H1 (cell line): ENCODE data around the gene KRTAP10-12. TPM values are rescaled to one million over a fixed set of nuclear protein-coding genes. Genes with fewer than 3 reads are reported as not detected.

Experiments
- CTBP2 ChIP-seq: IDR thresholded peaks from 2 replicates; pipeline ENCODE4 v1.7.0; 2011; ENCODE audit warnings: borderline replicate concordance, mild to moderate bottlenecking, moderate library complexity, mixed read lengths, low read length; ENCODE audit not compliant: insufficient read depth, insufficient read length
- PHF8 ChIP-seq: fragments of 200-600 bp; sonication (generic); conservative IDR thresholded peaks from 2 replicates; pipeline ENCODE4 v1.7.1; 2012; ENCODE audit warnings: low read depth, mild to moderate bottlenecking, inconsistent platforms, low read length, moderate library complexity
- RXRA ChIP-seq: IDR thresholded peaks from 2 replicates; pipeline ENCODE4 v1.6.1; 2011; ENCODE audit warnings: low read depth, mild to moderate bottlenecking, low read length, moderate library complexity; ENCODE audit not compliant: insufficient read depth
- polyA plus RNA-seq, 7 experiments: library from polyadenylated mRNA; depleted of rRNA in 3 of 7; stranded (reverse) in 5 of 7; unstranded in 2 of 7; fragments of >200 nt in 5 of 7; fragments of 200-250 nt in 2 of 7; gene quantifications; 1 replicate in 5 of 7; 2 replicates in 1 of 7; 4 replicates in 1 of 7; pipeline versions ENCODE4 v1.2.1 to v1.2.3, GENCODE V29; 2011 to 2013; ENCODE audit warnings: missing spikeins in 2 of 7, mixed read lengths in 2 of 7
- total RNA-seq: library from RNA; stranded (reverse); fragmentation: NEBNext Ultra II Directional; extraction: Animal tissue kit (Norgen Biotek cat#: 25700); gene quantifications from 2 replicates; pipeline ENCODE4 v1.2.1, GENCODE V29; 2021

Gene KRTAP10-12
- total and polyA plus RNA-seq, 2 of the 8 experiments (the other 6 are each of a cell fraction or from before 2014, with no cell fraction given) = not detected

- TF ChIP-seq PHF8 (no peak), CTBP2 (no peak), RXRA (no peak)
Measured at GRCh38 chr21:44724196-44724595, 27.2 kb downstream of the KRTAP10-12 start (continued).
